Bronchial smooth muscle cell (primary cell): Measurements from ENCODE around the gene RBM4B. TPM values are rescaled to one million over a fixed set of nuclear protein-coding genes. Genes with fewer than 3 reads are reported as not detected.

Source experiments
- total RNA-seq: library from RNA; depleted of rRNA; stranded (reverse); fragments of >200 nt; gene quantifications from 2 replicates; pipeline ENCODE4 v1.2.1, GENCODE V29; 2014

RBM4B gene
- total RNA-seq, result 29.3 and 60.4 TPM in 2 replicates

GRCh38 chr11:66677599-66678375, at the start of gene RBM4B:
RBM4B (minus strand) TSS chr11:66677887; CDS start chr11:66677079, 808 bp downstream.

DNA sequence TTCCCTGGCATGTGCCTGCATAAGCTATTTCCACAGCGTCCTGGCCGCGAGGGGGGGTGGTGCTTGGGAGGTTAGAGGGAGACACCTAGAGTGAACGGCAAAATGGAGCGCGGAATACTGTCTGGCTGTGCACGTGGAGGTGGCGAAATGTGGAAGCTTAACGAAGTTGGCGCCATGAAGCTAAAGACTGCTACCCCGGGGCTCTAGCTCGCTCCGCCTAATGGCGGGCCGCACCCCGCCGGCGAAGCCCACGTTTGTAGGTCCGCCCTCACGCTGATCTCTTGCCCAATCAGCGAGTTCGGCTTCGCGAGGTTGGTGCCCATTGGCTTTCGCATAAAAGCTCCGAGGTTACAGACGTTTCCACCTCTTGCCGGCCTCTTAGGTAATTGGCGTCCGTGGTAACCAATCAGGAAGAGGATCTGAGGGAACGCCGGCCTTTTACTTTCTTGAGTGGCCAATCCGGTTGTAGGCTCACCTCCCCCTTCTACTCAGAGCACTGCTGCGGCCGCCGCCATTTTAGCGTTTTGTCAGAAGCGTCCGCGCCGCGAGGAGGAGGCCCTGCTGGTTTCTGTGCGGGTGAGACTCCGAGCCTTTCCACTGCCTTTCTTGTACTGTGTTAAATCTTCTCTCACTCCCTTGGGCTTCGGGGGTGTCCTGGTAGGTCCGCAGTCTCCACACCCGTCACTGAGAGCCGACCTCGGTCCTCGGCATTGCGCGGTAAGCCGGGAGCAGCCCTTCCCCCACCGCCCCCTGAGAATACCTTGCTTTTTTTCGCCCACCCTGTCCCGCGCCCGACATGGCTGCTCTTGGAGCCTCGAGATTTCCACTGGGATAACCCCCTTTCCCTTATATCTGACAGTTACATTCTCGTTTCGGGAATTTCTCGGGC, 39.3 kb downstream of the RBM4B start, which contains the start of gene RBM4:
Gene RBM4 (plus strand): TSS at position 527 of the 889 bp plus-strand sequence. CDS start 1,009 bp downstream, outside the sequence.

DNA sequence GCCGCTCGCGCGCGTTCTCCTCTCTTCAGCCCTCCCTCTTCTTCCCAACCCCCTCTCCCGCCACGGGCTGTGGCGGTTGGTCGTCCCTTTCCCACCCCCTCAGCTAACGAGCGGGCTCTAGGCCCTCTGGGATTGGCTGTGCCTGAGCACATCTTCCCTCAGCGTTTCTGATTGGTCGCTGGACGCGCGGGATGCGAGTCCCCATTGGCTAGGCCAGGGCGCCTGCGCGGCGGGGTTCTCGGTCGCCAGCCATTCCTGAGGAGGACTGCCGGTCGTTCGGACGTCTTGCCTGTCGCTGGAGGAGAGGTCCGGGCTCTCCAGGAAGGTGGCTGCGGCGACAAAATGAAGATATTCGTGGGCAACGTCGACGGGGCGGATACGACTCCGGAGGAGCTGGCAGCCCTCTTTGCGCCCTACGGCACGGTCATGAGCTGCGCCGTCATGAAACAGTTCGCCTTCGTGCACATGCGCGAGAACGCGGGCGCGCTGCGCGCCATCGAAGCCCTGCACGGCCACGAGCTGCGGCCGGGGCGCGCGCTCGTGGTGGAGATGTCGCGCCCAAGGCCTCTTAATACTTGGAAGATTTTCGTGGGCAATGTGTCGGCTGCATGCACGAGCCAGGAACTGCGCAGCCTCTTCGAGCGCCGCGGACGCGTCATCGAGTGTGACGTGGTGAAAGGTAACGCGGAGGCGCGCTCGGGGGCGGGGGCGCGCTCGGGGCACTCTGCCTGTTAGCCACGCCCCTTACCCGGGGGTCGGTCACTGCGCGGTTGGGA, 61.1 kb downstream of the RBM4B start, which contains the start of gene RBM14:
Gene RBM14 (plus strand): TSS at position 252 of the 776 bp plus-strand sequence. CDS start 91 bp downstream, at position 343.

Other genes starting within 250 kb of the RBM4B start
- 27.6 and 34.5 TPM in 2 replicates for gene MRPL11, start 239.0 kb downstream of the RBM4B start, total RNA-seq
- 13.6 and 18.8 TPM in 2 replicates for gene PELI3, start 211.0 kb downstream of the RBM4B start, total RNA-seq
- 31.9 and 42.6 TPM in 2 replicates for gene DPP3, start 197.5 kb downstream of the RBM4B start, total RNA-seq
- 21.9 and 36.9 TPM in 2 replicates for gene BBS1, start 167.3 kb downstream of the RBM4B start, total RNA-seq
- 8.0 and 10.1 TPM in 2 replicates for gene ZDHHC24, start 131.8 kb downstream of the RBM4B start, total RNA-seq
- 0.17 and 0.32 TPM in 2 replicates for gene ACTN3, start 131.0 kb downstream of the RBM4B start, total RNA-seq
- 28.1 and 42.4 TPM in 2 replicates for gene CTSF, start 109.3 kb downstream of the RBM4B start, total RNA-seq
- gene CCDC87, start 84.8 kb downstream of the RBM4B start, total RNA-seq, result 0.26 and 0.32 TPM in 2 replicates
- gene CCS, start 84.7 kb downstream of the RBM4B start, total RNA-seq, result 72.0 and 81.9 TPM in 2 replicates
- gene RBM14, start 61.3 kb downstream of the RBM4B start, total RNA-seq, result 16.2 and 17.3 TPM in 2 replicates
- gene RBM4, start 39.2 kb downstream of the RBM4B start, total RNA-seq, result 118 and 174 TPM in 2 replicates
- gene SPTBN2, start 51.3 kb upstream of the RBM4B start, total RNA-seq, result 0.47 and 2.3 TPM in 2 replicates
- 8.8 and 9.0 TPM in 2 replicates for gene RCE1, start 165.6 kb upstream of the RBM4B start, total RNA-seq
- 8.7 and 12.3 TPM in 2 replicates for gene LRFN4, start 179.2 kb upstream of the RBM4B start, total RNA-seq